GM23338 (cell line): ENCODE results near the gene C10orf71. TPM values are rescaled to one million over a fixed set of nuclear protein-coding genes. Genes with fewer than 3 reads are reported as not detected.

Experiments used
- ATAC-seq: fragments of 200-7000 bp; cut with Tn5 transposase; 3 replicates; pipeline ENCODE4 v1.9.1; 2020
- DNase-seq: peaks from one replicate; pipeline ENCODE4 v3.0.0-alpha.2; 2015; ENCODE audit warnings: low spot score
- H2AFZ ChIP-seq: fragments of 200-600 bp; sonication (generic); 2 replicates; pipeline ENCODE4 v1.8.0; 2016; ENCODE audit warnings: antibody characterized with exemption, mild to moderate bottlenecking, moderate library complexity
- H3F3A ChIP-seq: fragments of 200-600 bp; sonication (generic); replicated peaks from 2 replicates; pipeline ENCODE4 v1.8.0; 2017; ENCODE audit warnings: antibody characterized with exemption, mixed run types, low read depth
- H3K27ac ChIP-seq: fragments of 200-600 bp; sonication (generic); 2 replicates; pipeline ENCODE4 v1.6.1; 2016; ENCODE audit warnings: low read depth
- H3K27me3 ChIP-seq: fragments of 200-600 bp; sonication (generic); 2 replicates; pipeline ENCODE4 v1.8.0; 2016; ENCODE audit warnings: mild to moderate bottlenecking, mixed run types, moderate library complexity; ENCODE audit not compliant: insufficient read depth
- H3K36me3 ChIP-seq: fragments of 200-600 bp; sonication (generic); 2 replicates; pipeline ENCODE4 v1.8.0; 2016; ENCODE audit warnings: mild to moderate bottlenecking; ENCODE audit not compliant: insufficient read depth
- H3K4me1 ChIP-seq: fragments of 200-600 bp; sonication (generic); 2 replicates; pipeline ENCODE4 v1.8.0; 2016; ENCODE audit warnings: mild to moderate bottlenecking, moderate library complexity; ENCODE audit not compliant: insufficient read depth
- H3K4me2 ChIP-seq: fragments of 200-600 bp; sonication (generic); 2 replicates; pipeline ENCODE4 v1.7.1; 2017; ENCODE audit warnings: mixed run types
- H3K4me3 ChIP-seq: fragments of 200-600 bp; sonication (generic); 2 replicates; pipeline ENCODE4 v1.6.1; 2016; ENCODE audit warnings: mixed run types
- H3K79me2 ChIP-seq: fragments of 200-600 bp; sonication (generic); replicated peaks from 2 replicates; pipeline ENCODE4 v1.8.0; 2017; ENCODE audit warnings: mild to moderate bottlenecking; ENCODE audit not compliant: insufficient read depth
- H3K9me2 ChIP-seq: fragments of 200-600 bp; sonication (generic); 2 replicates; pipeline ENCODE4 v1.8.0; 2017; ENCODE audit not compliant: insufficient read depth
- H4K20me1 ChIP-seq: fragments of 200-600 bp; sonication (generic); replicated peaks from 2 replicates; pipeline ENCODE4 v1.8.0; 2017; ENCODE audit warnings: mild to moderate bottlenecking; ENCODE audit not compliant: insufficient read depth
- H3K27ac Mint-ChIP-seq: 2 replicates; pipeline ENCODE4 v1.8.0; 2020; ENCODE audit warnings: inconsistent platforms, mild to moderate bottlenecking, moderate library complexity, mixed read lengths
- H3K27me3 Mint-ChIP-seq: 3 replicates; pipeline ENCODE4 v1.8.0; 2022; ENCODE audit warnings: low read depth, mild to moderate bottlenecking, moderate library complexity, mixed read lengths, inconsistent platforms; ENCODE audit not compliant: insufficient read depth, poor library complexity
- H3K36me3 Mint-ChIP-seq: 3 replicates; pipeline ENCODE4 v1.8.0; 2021; ENCODE audit warnings: low read depth, mild to moderate bottlenecking, inconsistent platforms, moderate library complexity, mixed read lengths
- H3K4me1 Mint-ChIP-seq: 3 replicates; pipeline ENCODE4 v1.8.0; 2020; ENCODE audit warnings: mild to moderate bottlenecking, inconsistent platforms, mixed read lengths
- H3K4me3 Mint-ChIP-seq: 3 replicates; pipeline ENCODE4 v1.8.0; 2021; ENCODE audit warnings: moderate library complexity, mild to moderate bottlenecking, inconsistent platforms, mixed read lengths
- H3K9me3 Mint-ChIP-seq: 3 replicates; pipeline ENCODE4 v1.8.0; 2020; ENCODE audit warnings: moderate library complexity, mild to moderate bottlenecking, inconsistent platforms, mixed read lengths
- CREB1 ChIP-seq: fragments of 250-450 bp; sonication (Bioruptor Pico); IDR thresholded peaks from 2 replicates; pipeline ENCODE4 v1.5.0; 2020; ENCODE audit warnings: low read depth, mild to moderate bottlenecking, moderate library complexity
- CTCF ChIP-seq, 2 experiments: fragments of 200-600 bp in 1 of 2; sonication (generic) in 1 of 2; conservative IDR thresholded peaks; 2 replicates each; pipeline versions ENCODE4 v1.5.1 to v1.6.1; 2016 to 2017; ENCODE audit warnings: antibody characterized with exemption in 2 of 2, low read depth in 2 of 2, mild to moderate bottlenecking in 2 of 2, moderate library complexity in 1 of 2
- ETS1 ChIP-seq: IDR thresholded peaks from 2 replicates; pipeline ENCODE4 v1.6.1; 2016; ENCODE audit warnings: antibody characterized with exemption
- EZH2 ChIP-seq: fragments of 200-600 bp; sonication (generic); IDR thresholded peaks from one replicate; pipeline ENCODE4 v1.8.0; 2017; ENCODE audit warnings: antibody characterized with exemption, mild to moderate bottlenecking, low read depth; ENCODE audit not compliant: unreplicated experiment
- EZH2phosphoT487 ChIP-seq: fragments of 200-600 bp; sonication (generic); IDR thresholded peaks from one replicate; pipeline ENCODE4 v1.8.1; 2018; ENCODE audit warnings: antibody characterized with exemption; ENCODE audit not compliant: unreplicated experiment
- NANOG ChIP-seq: IDR thresholded peaks from 2 replicates; pipeline ENCODE4 v1.6.1; 2016; ENCODE audit warnings: antibody characterized with exemption, borderline replicate concordance
- POLR2AphosphoS5 ChIP-seq: IDR thresholded peaks from 2 replicates; pipeline ENCODE4 v1.6.1; 2016; ENCODE audit warnings: antibody characterized with exemption, low read depth
- STAT1 ChIP-seq: IDR thresholded peaks from one replicate; pipeline ENCODE4 v1.6.1; 2016; ENCODE audit warnings: antibody characterized with exemption; ENCODE audit not compliant: unreplicated experiment
- ZNF114 ChIP-seq: fragments of 250-450 bp; sonication (Bioruptor Pico); IDR thresholded peaks from 2 replicates; pipeline ENCODE4 v1.5.0; 2020; ENCODE audit warnings: mild to moderate bottlenecking, moderate library complexity
- ZNF462 ChIP-seq: fragments of 250-450 bp; sonication (Bioruptor Pico); IDR thresholded peaks from 2 replicates; pipeline ENCODE4 v1.5.0; 2020; ENCODE audit warnings: mild to moderate bottlenecking, moderate library complexity
- polyA plus RNA-seq: library from polyadenylated mRNA; unstranded; fragments of >200 nt; fragmentation: Nextera tagmentation; extraction: Ambion mirVana; gene quantifications from 2 replicates; pipeline ENCODE4 v1.2.1, GENCODE V29; 2016
- total RNA-seq: library from RNA; depleted of rRNA; stranded (reverse); fragments of >200 nt; shearing (Covaris generic); gene quantifications from 2 replicates; pipeline ENCODE4 v1.2.3, GENCODE V29; 2014

C10orf71 gene
- total and polyA plus RNA-seq, 2 experiments from 2014 or later = not detected

- H3K36me3 ChIP-seq = no peaks in the 10 kb centered on the region
- TF ChIP-seq ZNF114 (CRISPR knock-in tag) (no peak), CTCF (conservative IDR thresholded peaks at IDR 0.05; ENCODE audit: low read depth in 2 of 2) (no peak), EZH2phosphoT487 (no peak), POLR2AphosphoS5 (no peak), STAT1 (no peak), EZH2 (no peak), ETS1 (no peak), CREB1 (no peak), NANOG (no peak)
- no peak for DNase-seq
- peaks cover 7% of the 10 kb centered on the region for H3K4me1 Mint-ChIP-seq
- H3K4me3 ChIP-seq = no peak overlapping the region
- H3K27ac ChIP-seq = no peak overlapping the region
- H3K79me2 ChIP-seq = no peaks in the 10 kb centered on the region
- no peaks in the 10 kb centered on the region; the same call in 2 of the 3 replicates for H3K9me3 Mint-ChIP-seq
- H3K4me2 ChIP-seq = no peak overlapping the region
- H3K36me3 Mint-ChIP-seq = no peaks in the 10 kb centered on the region
- no peaks in the 10 kb centered on the region for H3K27me3 ChIP-seq
- no peaks in the 10 kb centered on the region; the same call in 1 of the 2 replicates for H3K9me2 ChIP-seq
- no peaks in the 10 kb centered on the region for H4K20me1 ChIP-seq
- no peaks in the 10 kb centered on the region for H3F3A ChIP-seq
- no peak overlapping the region for H3K27ac Mint-ChIP-seq
- ATAC-seq = no peak
- peaks cover 14% of the 10 kb centered on the region for H3K27me3 Mint-ChIP-seq
- H3K4me3 Mint-ChIP-seq = no peak overlapping the region
- H3K4me1 ChIP-seq = no peaks in the 10 kb centered on the region
- H2AFZ ChIP-seq = no peak overlapping the region
Observed at GRCh38 chr10:49329146-49329505, 30.2 kb downstream of the C10orf71 start.

GRCh38 chr10:49330127-49330665 lies 31.2 kb downstream of the C10orf71 start:
- H3K27me3 Mint-ChIP-seq = peaks cover 15% of the 10 kb centered on the region
- H3K79me2 ChIP-seq = no peaks in the 10 kb centered on the region
- H3K4me1 ChIP-seq = no peaks in the 10 kb centered on the region
- no peak for TF ChIP-seq CTCF (conservative IDR thresholded peaks at IDR 0.05; ENCODE audit: low read depth in 2 of 2)
- TF ChIP-seq EZH2phosphoT487 = no peak
- no peak for TF ChIP-seq ZNF462

More at GRCh38 chr10:49330127-49330665, 31.2 kb downstream of the C10orf71 start:
- Mint-ChIP-seq H3K27ac (no peak overlapping the region), H3K9me3 (no peaks in the 10 kb centered on the region; the same call in 2 of the 3 replicates), H3K4me3 (no peak overlapping the region), H3K36me3 (no peaks in the 10 kb centered on the region), H3K4me1 (peaks cover 7% of the 10 kb centered on the region)
- no peak overlapping the region for H2AFZ ChIP-seq
- no peak overlapping the region for H3K4me3 ChIP-seq
- no peaks in the 10 kb centered on the region for H3F3A ChIP-seq
- DNase-seq (no peak), ATAC-seq (no peak)
- no peak overlapping the region for H3K27ac ChIP-seq
- no peak overlapping the region for H3K4me2 ChIP-seq
- H4K20me1 ChIP-seq = no peaks in the 10 kb centered on the region
- H3K36me3 ChIP-seq = no peaks in the 10 kb centered on the region
- H3K9me2 ChIP-seq = no peaks in the 10 kb centered on the region; the same call in 1 of the 2 replicates
- no peaks in the 10 kb centered on the region for H3K27me3 ChIP-seq
